HL-60 (cell line): Measurements from ENCODE around the gene HECW1.

Experiments used
- SPI1 ChIP-seq: IDR thresholded peaks from 2 replicates; pipeline ENCODE4 v1.6.1; 2012; ENCODE audit warnings: low read depth, mild to moderate bottlenecking, borderline replicate concordance
- TF ChIP-seq, protein P1 (sequence below): IDR thresholded peaks from one replicate; pipeline ENCODE4 v1.5.1; 2011; ENCODE audit warnings: low read length, control low read depth, inconsistent platforms; ENCODE audit not compliant: insufficient read depth

GRCh38 chr7:43562383-43562782, 449.9 kb downstream of the HECW1 start:
- TF ChIP-seq SPI1 = no peak
- TF ChIP-seq, protein P1, sequence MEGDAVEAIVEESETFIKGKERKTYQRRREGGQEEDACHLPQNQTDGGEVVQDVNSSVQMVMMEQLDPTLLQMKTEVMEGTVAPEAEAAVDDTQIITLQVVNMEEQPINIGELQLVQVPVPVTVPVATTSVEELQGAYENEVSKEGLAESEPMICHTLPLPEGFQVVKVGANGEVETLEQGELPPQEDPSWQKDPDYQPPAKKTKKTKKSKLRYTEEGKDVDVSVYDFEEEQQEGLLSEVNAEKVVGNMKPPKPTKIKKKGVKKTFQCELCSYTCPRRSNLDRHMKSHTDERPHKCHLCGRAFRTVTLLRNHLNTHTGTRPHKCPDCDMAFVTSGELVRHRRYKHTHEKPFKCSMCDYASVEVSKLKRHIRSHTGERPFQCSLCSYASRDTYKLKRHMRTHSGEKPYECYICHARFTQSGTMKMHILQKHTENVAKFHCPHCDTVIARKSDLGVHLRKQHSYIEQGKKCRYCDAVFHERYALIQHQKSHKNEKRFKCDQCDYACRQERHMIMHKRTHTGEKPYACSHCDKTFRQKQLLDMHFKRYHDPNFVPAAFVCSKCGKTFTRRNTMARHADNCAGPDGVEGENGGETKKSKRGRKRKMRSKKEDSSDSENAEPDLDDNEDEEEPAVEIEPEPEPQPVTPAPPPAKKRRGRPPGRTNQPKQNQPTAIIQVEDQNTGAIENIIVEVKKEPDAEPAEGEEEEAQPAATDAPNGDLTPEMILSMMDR = no peak
